Measurements from ENCODE around the gene FRS2. TPM values are rescaled to one million over a fixed set of nuclear protein-coding genes. Genes with fewer than 3 reads are reported as not detected.
A peak's percentile ranks its signal among the peaks of the same experiment; 100 is the strongest.

FRS2 gene
- total and polyA plus RNA-seq, 2 of the 4 experiments (the other 2 are of a cell fraction), result 12.4 to 58.3 TPM

- POLR2A ChIA-PET (ENCODE audit: unreplicated experiment), result no interaction called here
- dilution Hi-C loops (cut with HindIII; ENCODE audit: low sequenced_read_pairs, unreplicated experiment), result no loop called here
- peaks cover 38% of the 10 kb centered on the region for H4K20me1 ChIP-seq (ENCODE audit: insufficient read depth, low read length)
These were observed 54.1 kb downstream of the FRS2 start for GRCh38 chr12:69524331-69524630.

More at GRCh38 chr12:69524331-69524630, 54.1 kb downstream of the FRS2 start:
- Histone ChIP-seq H3K18ac (ENCODE audit: low read depth, low read length) (no peak overlapping the region), H4K8ac (ENCODE audit: low read depth in 2 of 2, low read length in 2 of 2) (0 out of 4 replicates have a peak overlapping the region, but pooled peaks of 1 of the 2 experiments have one; percentile 66), H3K27me3 (ENCODE audit: control insufficient read depth, insufficient read depth, low read length) (no peaks in the 10 kb centered on the region), H4K91ac (ENCODE audit: insufficient read depth, low read depth, low read length) (0 out of 2 replicates have a peak overlapping the region, but pooled peaks have one; percentile 3), H3K4ac (ENCODE audit: low read depth, low read length) (peak overlapping the region; percentile 78), H2AK5ac (ENCODE audit: low read depth, low read length) (peak overlapping the region; percentile 68; the same call in 1 of the 2 replicates), H2BK20ac (ENCODE audit: low read depth, low read length) (no peak overlapping the region; the same call in 1 of the 2 replicates), H3K56ac (ENCODE audit: extremely low read depth, insufficient read depth, low read length) (no peak overlapping the region), H2BK120ac (ENCODE audit: low read depth, low read length) (peak overlapping the region; percentile 32; the same call in 1 of the 2 replicates), H3K27ac (ENCODE audit: insufficient read depth, low read length) (no peak overlapping the region; the same call in 1 of the 2 replicates), H3K23ac (ENCODE audit: low read depth, low read length) (no peak overlapping the region), H3K9me3 (ENCODE audit: control insufficient read depth, insufficient read depth, low read length) (no peaks in the 10 kb centered on the region; the same call in 1 of the 2 replicates), H3K14ac (replicated peaks; ENCODE audit: low read depth, low read length) (no peak overlapping the region), H3K36me3 (ENCODE audit: control insufficient read depth, insufficient read depth, low read length) (no peaks in the 10 kb centered on the region), H3K9me1 (ENCODE audit: insufficient read depth, low read length) (peaks cover 12% of the 10 kb centered on the region; the same call in 1 of the 2 replicates), H2BK5ac (ENCODE audit: low read depth, low read length, poor library complexity, severe bottlenecking) (peak overlapping the region; percentile 50), H2BK15ac (ENCODE audit: low read depth, low read length) (peak overlapping the region; percentile 23; the same call in 1 of the 3 replicates), H2AFZ (replicated peaks; ENCODE audit: low read length, poor library complexity) (no peak overlapping the region), H3K4me2 (ENCODE audit: low read depth, low read length) (no peak overlapping the region), H3K9ac (ENCODE audit: low read depth, low read length) (no peak overlapping the region), H2AK9ac (replicated peaks; ENCODE audit: low read depth, low read length, poor library complexity) (peak overlapping the region; percentile 69), H4K5ac (ENCODE audit: low read depth, low read length) (no peak overlapping the region), H3K4me1 (ENCODE audit: control insufficient read depth, insufficient read depth, low read length) (peaks cover 15% of the 10 kb centered on the region), H3K4me3 (ENCODE audit: insufficient read depth, low read depth, low read length) (no peak overlapping the region), H3K79me1 (ENCODE audit: low read depth in 1 of 2, low read length in 2 of 2) (peaks cover 13 to 65% of the 10 kb centered on the region in 2 experiments)
- CTCF ChIA-PET, result no interaction called here
- DNase-seq (no peak), ATAC-seq (ENCODE audit: low read depth) (no peak)
- intact Hi-C loops (cut with micrococcal nuclease) (no loop called here), in situ Hi-C loops (cut with MboI; ENCODE audit: low sequenced_read_pairs) (no loop called here)
- WGBS, 2 experiments (ENCODE audit: extremely low coverage in 2 of 2, insufficient read length in 1 of 2), result 100% methylated on average over 1 of the region's 2 CpGs; no CpG with 5 or more reads in 1 of the 2 experiments
- no TSS peak for BruUV-seq (replicated peaks)
- TF ChIP-seq USF2 (IDR thresholded peaks at IDR 0.05; ENCODE audit: low read depth, low read length) (no peak), RCOR1 (IDR thresholded peaks at IDR 0.05; ENCODE audit: insufficient replicate concordance, low read length) (no peak), RAD21 (IDR thresholded peaks at IDR 0.05; ENCODE audit: low read length) (no peak), CTCF (conservative IDR thresholded peaks at IDR 0.05; ENCODE audit: low read depth, low read length) (no peak), ELK1 (IDR thresholded peaks at IDR 0.05; ENCODE audit: borderline replicate concordance, low read depth, low read length) (no peak), POLR2A (IDR thresholded peaks at IDR 0.05; ENCODE audit: low read depth, low read length) (no peak), CHD1 (IDR thresholded peaks at IDR 0.05; ENCODE audit: low read depth, low read length) (no peak), RFX5 (IDR thresholded peaks at IDR 0.05; ENCODE audit: low read depth, low read length) (no peak), CEBPB (IDR thresholded peaks at IDR 0.05; ENCODE audit: low read depth, low read length) (no peak), MAFK (IDR thresholded peaks at IDR 0.05; ENCODE audit: low read depth, low read length) (no peak), BHLHE40 (IDR thresholded peaks at IDR 0.05; ENCODE audit: low read depth, low read length) (no peak), MXI1 (IDR thresholded peaks at IDR 0.05; ENCODE audit: borderline replicate concordance, low read depth, low read length) (no peak), SMC3 (IDR thresholded peaks at IDR 0.05; ENCODE audit: low read depth, low read length) (no peak), MAZ (IDR thresholded peaks at IDR 0.05; ENCODE audit: borderline replicate concordance, low read depth, low read length) (no peak), NFE2L2 (IDR thresholded peaks at IDR 0.05; ENCODE audit: low read depth, low read length) (no peak), FOS (IDR thresholded peaks at IDR 0.05; ENCODE audit: low read depth, low read length) (no peak)
